Esophagus muscularis mucosa (tissue), 4 donors: ENCODE measurements around the gene PLA2G4C. TPM values are rescaled to one million over a fixed set of nuclear protein-coding genes. Genes with fewer than 3 reads are reported as not detected.

Experiments
- DNase-seq: peaks from one replicate; pipeline ENCODE4 v3.0.0-alpha.2; 2017; ENCODE audit errors: extremely low spot score
- H3K27ac ChIP-seq, 4 donors: fragments of 200-600 bp; sonication (generic); replicated peaks in 1 of 4; 1 replicate in 3 of 4; 2 replicates in 1 of 4; pipeline ENCODE4 v1.5.1; 2016 to 2019; ENCODE audit warnings: mild to moderate bottlenecking in 1 of 4
- H3K27me3 ChIP-seq, 4 donors: fragments of 200-600 bp; sonication (generic); one replicate each; pipeline versions ENCODE4 v1.5.1 to v1.6.0; 2016 to 2019
- H3K36me3 ChIP-seq, 4 donors: fragments of 200-600 bp; sonication (generic); one replicate each; pipeline ENCODE4 v1.5.1; 2016 to 2019
- H3K4me1 ChIP-seq, 4 donors: fragments of 200-600 bp; sonication (generic); one replicate each; pipeline ENCODE4 v1.5.1; 2016 to 2019
- H3K4me3 ChIP-seq, 4 donors: fragments of 200-600 bp; sonication (generic); 1 replicate in 2 of 4; 2 replicates in 2 of 4; pipeline ENCODE4 v1.5.1; 2016 to 2019; ENCODE audit warnings: mild to moderate bottlenecking in 4 of 4, moderate library complexity in 1 of 4
- H3K9me3 ChIP-seq, 4 donors: fragments of 200-600 bp; sonication (generic); 1 replicate in 3 of 4; 2 replicates in 1 of 4; pipeline ENCODE4 v1.5.1; 2016 to 2019
- EP300 ChIP-seq: sonication (generic); formaldehyde crosslinking; IDR thresholded peaks from one replicate; pipeline ENCODE4 v1.6.1; 2017; ENCODE audit warnings: antibody characterized with exemption
- POLR2A ChIP-seq: fragments of 450-650 bp; IDR thresholded peaks from one replicate; pipeline ENCODE4 v1.6.1; 2017; ENCODE audit warnings: antibody characterized with exemption, moderate library complexity, mild to moderate bottlenecking, low read depth
- POLR2AphosphoS5 ChIP-seq, 2 donors: sonication (generic); formaldehyde crosslinking; IDR thresholded peaks; one replicate each; pipeline ENCODE4 v1.6.1; 2017; ENCODE audit warnings: antibody characterized with exemption in 2 of 2
- WGBS: methylation state at CpG from one replicate; pipeline ENCODE4 v1.1.5; 2018; 5-methylcytosine and 5-hydroxymethylcytosine counted together
- intact Hi-C: fragments of 100-400 bp; cut with DNase I; formaldehyde crosslinking; loops from one replicate; pipeline ENCODE4 v1.15.1; 2023
- total RNA-seq, 4 donors: library from RNA; depleted of rRNA; stranded (reverse); fragments of >200 nt; gene quantifications; one replicate each; pipeline versions ENCODE4 v1.1.0 to v1.2.1, GENCODE V29; 2016
- TF ChIP-seq, protein P1 (sequence below), 3 experiments: fragments of 200-600 bp in 2 of 3; fragments of 450-650 bp in 1 of 3; sonication (generic) in 2 of 3; IDR thresholded peaks; one replicate each; pipeline ENCODE4 v1.5.1; 2017 to 2019; ENCODE audit warnings: antibody characterized with exemption in 3 of 3, mild to moderate bottlenecking in 2 of 3, moderate library complexity in 1 of 3

The PLA2G4C gene
- total RNA-seq, 4 donors from 2014 or later: 5.3 to 15.1 (median 9.3) TPM

DNA sequence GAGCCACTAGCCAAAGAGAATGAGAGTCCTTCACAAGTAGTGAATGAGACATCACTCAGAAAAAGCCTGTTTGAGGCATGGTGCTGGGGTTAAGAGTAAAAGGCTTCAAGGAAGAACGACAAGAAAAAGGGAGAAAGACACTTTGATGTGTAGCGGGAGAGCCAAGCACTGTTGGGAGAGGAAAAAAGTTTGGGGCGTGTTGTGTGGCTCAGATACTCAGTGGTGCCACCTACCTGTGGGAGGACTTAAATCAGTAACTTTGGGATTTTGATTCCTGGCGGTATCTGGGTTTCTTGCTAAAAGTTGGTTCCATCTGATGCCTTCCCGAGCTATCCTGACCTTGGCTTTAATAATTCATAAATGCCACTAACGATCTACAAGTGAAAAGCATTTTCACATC lies 103.9 kb downstream of the PLA2G4C start:
- DNase-seq: no peak
- WGBS: 82% methylated on average over 6 of the region's 6 CpGs
- H3K27me3 ChIP-seq: peaks cover 0 to 15% (median 0%) of the 10 kb centered on the region in 4 donors
- no peak overlapping the region for H3K4me3 ChIP-seq
- TF ChIP-seq, protein P1, sequence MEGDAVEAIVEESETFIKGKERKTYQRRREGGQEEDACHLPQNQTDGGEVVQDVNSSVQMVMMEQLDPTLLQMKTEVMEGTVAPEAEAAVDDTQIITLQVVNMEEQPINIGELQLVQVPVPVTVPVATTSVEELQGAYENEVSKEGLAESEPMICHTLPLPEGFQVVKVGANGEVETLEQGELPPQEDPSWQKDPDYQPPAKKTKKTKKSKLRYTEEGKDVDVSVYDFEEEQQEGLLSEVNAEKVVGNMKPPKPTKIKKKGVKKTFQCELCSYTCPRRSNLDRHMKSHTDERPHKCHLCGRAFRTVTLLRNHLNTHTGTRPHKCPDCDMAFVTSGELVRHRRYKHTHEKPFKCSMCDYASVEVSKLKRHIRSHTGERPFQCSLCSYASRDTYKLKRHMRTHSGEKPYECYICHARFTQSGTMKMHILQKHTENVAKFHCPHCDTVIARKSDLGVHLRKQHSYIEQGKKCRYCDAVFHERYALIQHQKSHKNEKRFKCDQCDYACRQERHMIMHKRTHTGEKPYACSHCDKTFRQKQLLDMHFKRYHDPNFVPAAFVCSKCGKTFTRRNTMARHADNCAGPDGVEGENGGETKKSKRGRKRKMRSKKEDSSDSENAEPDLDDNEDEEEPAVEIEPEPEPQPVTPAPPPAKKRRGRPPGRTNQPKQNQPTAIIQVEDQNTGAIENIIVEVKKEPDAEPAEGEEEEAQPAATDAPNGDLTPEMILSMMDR (IDR thresholded peaks at IDR 0.05): no peak
- TF ChIP-seq POLR2AphosphoS5 (IDR thresholded peaks at IDR 0.05): no peak
- TF ChIP-seq POLR2A: no peak
- no peak for TF ChIP-seq EP300
- no peaks in the 10 kb centered on the region for H3K36me3 ChIP-seq
- H3K9me3 ChIP-seq: peaks cover 0 to 8% (median 2%) of the 10 kb centered on the region in 4 donors
- H3K27ac ChIP-seq: no peak overlapping the region
- H3K4me1 ChIP-seq: no peaks in the 10 kb centered on the region
- intact Hi-C loops: no loop called here

DNA sequence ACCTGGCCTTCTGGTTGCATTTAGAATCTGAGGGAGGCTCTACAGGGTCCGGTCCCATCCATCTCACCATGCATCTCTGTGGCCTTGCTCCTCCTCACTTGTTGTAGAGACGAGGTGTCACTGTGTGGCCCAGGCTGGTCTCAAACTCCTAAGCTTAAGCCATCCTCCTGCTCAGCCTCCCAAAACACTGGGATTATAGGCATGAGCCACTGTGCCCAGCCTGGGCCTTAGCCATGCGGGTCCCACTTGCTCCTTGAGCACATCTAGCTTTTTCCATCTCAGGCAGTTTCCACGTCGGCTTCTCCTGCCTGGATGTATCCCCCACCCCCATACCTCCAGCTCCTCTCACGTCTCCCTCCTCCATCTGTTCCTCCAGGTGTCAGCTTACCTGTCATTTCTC lies 106.4 kb downstream of the PLA2G4C start:
- WGBS: 65% methylated on average over 6 of the region's 6 CpGs
- Histone ChIP-seq H3K36me3 (no peaks in the 10 kb centered on the region), H3K4me3 (no peak overlapping the region), H3K27me3 (peaks cover 0 to 15% (median 0%) of the 10 kb centered on the region in 4 donors), H3K4me1 (no peaks in the 10 kb centered on the region), H3K9me3 (peaks cover 0 to 10% (median 0%) of the 10 kb centered on the region in 4 donors), H3K27ac (no peak overlapping the region)
- no peak for TF ChIP-seq EP300
- TF ChIP-seq POLR2AphosphoS5 (IDR thresholded peaks at IDR 0.05): no peak
- TF ChIP-seq, protein P1 (IDR thresholded peaks at IDR 0.05): no peak
- no peak for TF ChIP-seq POLR2A
- intact Hi-C loops: no loop called here
- no peak for DNase-seq

DNA sequence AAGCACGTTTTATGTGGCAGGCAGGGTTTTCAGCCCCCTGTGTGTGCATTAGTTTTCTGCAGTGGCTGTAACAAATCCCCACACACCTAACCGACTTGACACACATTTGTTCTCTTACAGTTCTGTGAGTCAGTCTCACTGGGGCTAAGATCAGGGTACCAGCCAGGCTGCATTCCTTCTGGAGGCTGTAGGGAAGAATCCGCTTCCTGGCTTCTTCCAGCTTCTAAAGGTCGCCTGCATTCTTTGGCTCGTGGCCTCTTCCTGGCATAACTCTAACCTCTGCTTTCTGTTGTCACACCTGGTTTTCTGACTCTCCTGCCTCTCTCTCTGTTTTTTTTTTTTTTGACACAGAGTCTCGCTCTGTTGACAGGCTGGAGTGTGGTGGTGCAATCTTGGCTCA lies 109.8 kb downstream of the PLA2G4C start:
- Histone ChIP-seq H3K36me3 (no peaks in the 10 kb centered on the region), H3K27me3 (peaks cover 0 to 11% (median 0%) of the 10 kb centered on the region in 4 donors), H3K4me1 (no peaks in the 10 kb centered on the region), H3K9me3 (peaks cover 0 to 6% (median 0%) of the 10 kb centered on the region in 4 donors), H3K4me3 (no peak overlapping the region), H3K27ac (no peak overlapping the region)
- WGBS: 85% methylated on average over 6 of the region's 6 CpGs
- DNase-seq: no peak
- TF ChIP-seq POLR2A (no peak), POLR2AphosphoS5 (IDR thresholded peaks at IDR 0.05) (no peak), EP300 (no peak)
- TF ChIP-seq, protein P1 (IDR thresholded peaks at IDR 0.05): no peak
- intact Hi-C loops: no loop called here

DNA sequence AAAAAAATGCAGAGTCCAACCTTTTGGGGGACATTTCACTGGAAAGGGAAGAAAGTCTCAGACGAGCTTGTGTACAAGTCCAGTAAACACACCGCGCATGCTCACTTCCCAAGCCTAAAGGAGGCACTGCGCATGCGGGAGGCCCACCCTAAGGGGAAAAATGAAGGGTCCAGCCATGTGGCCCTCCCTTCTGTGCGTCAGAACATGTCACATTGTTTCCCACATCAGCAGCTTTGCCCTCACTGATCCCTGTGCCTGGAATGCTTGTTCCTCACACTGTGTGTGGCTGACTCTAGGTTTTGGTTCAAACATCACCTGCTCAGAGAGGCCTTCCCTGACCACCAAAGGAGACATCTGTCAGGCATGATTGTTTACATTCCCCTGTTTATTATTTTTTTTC lies 111.8 kb downstream of the PLA2G4C start:
- no peak overlapping the region for H3K4me3 ChIP-seq
- H3K4me1 ChIP-seq: no peaks in the 10 kb centered on the region
- H3K9me3 ChIP-seq: peaks cover 0 to 6% (median 0%) of the 10 kb centered on the region in 4 donors
- TF ChIP-seq EP300 (no peak), POLR2AphosphoS5 (IDR thresholded peaks at IDR 0.05) (no peak), POLR2A (no peak)
- TF ChIP-seq, protein P1 (IDR thresholded peaks at IDR 0.05): no peak
- intact Hi-C loops: no loop called here
- 78% methylated on average over 6 of the region's 6 CpGs for WGBS
- H3K27ac ChIP-seq: no peak overlapping the region
- H3K27me3 ChIP-seq: peaks cover 0 to 25% (median 0%) of the 10 kb centered on the region in 4 donors
- no peaks in the 10 kb centered on the region for H3K36me3 ChIP-seq
- no peak for DNase-seq

Other genes starting within 250 kb of the PLA2G4C start
- gene SULT2A1, start 224.5 kb downstream of the PLA2G4C start, total RNA-seq: not detected
- gene BSPH1, start 118.6 kb downstream of the PLA2G4C start, total RNA-seq: not detected
- gene ELSPBP1, start 116.2 kb downstream of the PLA2G4C start, total RNA-seq: not detected
- gene CABP5, start 66.7 kb downstream of the PLA2G4C start, total RNA-seq: not detected
- 1 to 10 TPM; 4.2 to 7.3 (median 6.0) TPM for gene LIG1, start 59.5 kb upstream of the PLA2G4C start, total RNA-seq
- gene ZSWIM9, start 59.9 kb upstream of the PLA2G4C start, total RNA-seq: 10 to 100 TPM in 2 of 4 donors, 1 to 10 TPM in 2; 4.0 to 15.2 (median 10.4) TPM
- 10 to 100 TPM; 17.7 to 22.3 (median 20.9) TPM for gene CARD8, start 145.1 kb upstream of the PLA2G4C start, total RNA-seq
- under 1 TPM in 2 of 4 donors, not detected in 2; 0.26 to 0.46 TPM for gene ZNF114, start 159.3 kb upstream of the PLA2G4C start, total RNA-seq
- gene EMP3, start 214.7 kb upstream of the PLA2G4C start, total RNA-seq: 100 to 1,000 TPM in 1 of 4 donors, 10 to 100 TPM in 3; 54.8 to 115 (median 59.6) TPM